ENCODE measurements around the gene ITGA3. TPM values are rescaled to one million over a fixed set of nuclear protein-coding genes. Genes with fewer than 3 reads are reported as not detected.

ITGA3 gene
- total and polyA plus RNA-seq, 2 experiments from 2014 or later = 28.5 to 32.8 TPM

GRCh38 chr17:50087912-50088405 is 32.0 kb downstream of the ITGA3 start:
- Histone ChIP-seq H3K9me3 (ENCODE audit: low read depth) (no peaks in the 10 kb centered on the region), H4K20me1 (ENCODE audit: insufficient read depth, poor library complexity, severe bottlenecking) (no peaks in the 10 kb centered on the region), H3K4me2 (no peak overlapping the region), H3K27me3 (no peaks in the 10 kb centered on the region), H3K4me1 (ENCODE audit: insufficient read depth) (no peaks in the 10 kb centered on the region), H3K9me2 (replicated peaks; ENCODE audit: insufficient read depth) (no peaks in the 10 kb centered on the region), H3K27ac (no peak overlapping the region), H3K36me3 (replicated peaks; ENCODE audit: insufficient read depth, low read depth) (no peaks in the 10 kb centered on the region), H3K79me2 (no peaks in the 10 kb centered on the region), H2AFZ (no peak overlapping the region), H3K4me3 (no peak overlapping the region)
- no peak for DNase-seq (ENCODE audit: low spot score)
- TF ChIP-seq EZH2 (IDR thresholded peaks at IDR 0.05; ENCODE audit: borderline replicate concordance) (no peak), EZH2phosphoT487 (IDR thresholded peaks at IDR 0.05; ENCODE audit: low read depth, severe bottlenecking, unreplicated experiment) (no peak)
- TF ChIP-seq, protein P1, sequence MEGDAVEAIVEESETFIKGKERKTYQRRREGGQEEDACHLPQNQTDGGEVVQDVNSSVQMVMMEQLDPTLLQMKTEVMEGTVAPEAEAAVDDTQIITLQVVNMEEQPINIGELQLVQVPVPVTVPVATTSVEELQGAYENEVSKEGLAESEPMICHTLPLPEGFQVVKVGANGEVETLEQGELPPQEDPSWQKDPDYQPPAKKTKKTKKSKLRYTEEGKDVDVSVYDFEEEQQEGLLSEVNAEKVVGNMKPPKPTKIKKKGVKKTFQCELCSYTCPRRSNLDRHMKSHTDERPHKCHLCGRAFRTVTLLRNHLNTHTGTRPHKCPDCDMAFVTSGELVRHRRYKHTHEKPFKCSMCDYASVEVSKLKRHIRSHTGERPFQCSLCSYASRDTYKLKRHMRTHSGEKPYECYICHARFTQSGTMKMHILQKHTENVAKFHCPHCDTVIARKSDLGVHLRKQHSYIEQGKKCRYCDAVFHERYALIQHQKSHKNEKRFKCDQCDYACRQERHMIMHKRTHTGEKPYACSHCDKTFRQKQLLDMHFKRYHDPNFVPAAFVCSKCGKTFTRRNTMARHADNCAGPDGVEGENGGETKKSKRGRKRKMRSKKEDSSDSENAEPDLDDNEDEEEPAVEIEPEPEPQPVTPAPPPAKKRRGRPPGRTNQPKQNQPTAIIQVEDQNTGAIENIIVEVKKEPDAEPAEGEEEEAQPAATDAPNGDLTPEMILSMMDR (IDR thresholded peaks at IDR 0.05; ENCODE audit: poor library complexity) = no peak
- 83% methylated on average over 6 of the region's 19 CpGs for whole genome bisulfite sequencing (ENCODE audit: low lambda C conversion rate, missing lambda C conversion rate)

GRCh38 chr17:50088952-50089825 is 33.3 kb downstream of the ITGA3 start:
- Histone ChIP-seq H3K4me2 (no peak overlapping the region), H3K79me2 (no peaks in the 10 kb centered on the region), H3K27me3 (no peaks in the 10 kb centered on the region), H3K9me3 (ENCODE audit: low read depth) (no peaks in the 10 kb centered on the region), H3K4me3 (no peak overlapping the region), H3K4me1 (ENCODE audit: insufficient read depth) (no peaks in the 10 kb centered on the region), H2AFZ (no peak overlapping the region), H4K20me1 (ENCODE audit: insufficient read depth, poor library complexity, severe bottlenecking) (no peaks in the 10 kb centered on the region), H3K9me2 (replicated peaks; ENCODE audit: insufficient read depth) (no peaks in the 10 kb centered on the region), H3K27ac (no peak overlapping the region), H3K36me3 (replicated peaks; ENCODE audit: insufficient read depth, low read depth) (no peaks in the 10 kb centered on the region)
- no peak for DNase-seq (ENCODE audit: low spot score)
- WGBS (ENCODE audit: low lambda C conversion rate, missing lambda C conversion rate) = 90% methylated on average over 25 of the region's 25 CpGs
- TF ChIP-seq, protein P1 (IDR thresholded peaks at IDR 0.05; ENCODE audit: poor library complexity) = no peak
- no peak for TF ChIP-seq EZH2 (IDR thresholded peaks at IDR 0.05; ENCODE audit: borderline replicate concordance)
- TF ChIP-seq EZH2phosphoT487 (IDR thresholded peaks at IDR 0.05; ENCODE audit: low read depth, severe bottlenecking, unreplicated experiment) = no peak

- Histone ChIP-seq H4K20me1 (ENCODE audit: insufficient read depth, poor library complexity, severe bottlenecking) (no peaks in the 10 kb centered on the region), H3K4me1 (ENCODE audit: insufficient read depth) (no peaks in the 10 kb centered on the region), H3K4me2 (no peak overlapping the region), H3K9me3 (ENCODE audit: low read depth) (no peaks in the 10 kb centered on the region), H3K27me3 (no peaks in the 10 kb centered on the region), H3K9me2 (replicated peaks; ENCODE audit: insufficient read depth) (no peaks in the 10 kb centered on the region), H3K79me2 (no peaks in the 10 kb centered on the region), H3K4me3 (no peak overlapping the region), H3K36me3 (replicated peaks; ENCODE audit: insufficient read depth, low read depth) (no peaks in the 10 kb centered on the region), H3K27ac (no peak overlapping the region), H2AFZ (no peak overlapping the region)
- DNase-seq (ENCODE audit: low spot score) = no peak
- no peak for TF ChIP-seq EZH2phosphoT487 (IDR thresholded peaks at IDR 0.05; ENCODE audit: low read depth, severe bottlenecking, unreplicated experiment)
- TF ChIP-seq EZH2 (IDR thresholded peaks at IDR 0.05; ENCODE audit: borderline replicate concordance) = no peak
- TF ChIP-seq, protein P1 (IDR thresholded peaks at IDR 0.05; ENCODE audit: poor library complexity) = no peak
- WGBS (ENCODE audit: low lambda C conversion rate, missing lambda C conversion rate) = 86% methylated on average over 6 of the region's 6 CpGs
Observed at GRCh38 chr17:50090071-50090470, 34.2 kb downstream of the ITGA3 start.

Measured in hepatocyte (in vitro differentiated cells).